Left lung (tissue), 10 donors: ENCODE data around the gene LHX2. TPM values are rescaled to one million over a fixed set of nuclear protein-coding genes. Genes with fewer than 3 reads are reported as not detected.

Experiments used
- ATAC-seq: fragments of 200-7000 bp; cut with Tn5 transposase; one replicate; pipeline ENCODE4 v1.9.1; 2020; ENCODE audit warnings: moderate library complexity
- DNase-seq, 4 donors: peaks; one replicate each; pipeline ENCODE4 v3.0.0-alpha.2; 2013 to 2020
- H3K27ac ChIP-seq, 2 donors: fragments of 200-600 bp; sonication (generic) in 1 of 2; one replicate each; pipeline versions ENCODE4 v1.5.0 to v1.8.0; 2020 to 2021
- H3K27me3 ChIP-seq, 2 donors: fragments of 200-600 bp; sonication (generic) in 1 of 2; one replicate each; pipeline versions ENCODE4 v1.5.0 to v1.8.0; 2020 to 2021
- H3K36me3 ChIP-seq, 2 donors: fragments of 200-600 bp; sonication (generic) in 1 of 2; one replicate each; pipeline versions ENCODE4 v1.5.0 to v1.8.0; 2020 to 2021
- H3K4me1 ChIP-seq, 2 donors: fragments of 200-600 bp; one replicate each; pipeline ENCODE4 v1.8.0; 2021
- H3K4me3 ChIP-seq, 2 donors: fragments of 200-600 bp; sonication (generic) in 1 of 2; one replicate each; pipeline versions ENCODE4 v1.5.0 to v1.8.0; 2020 to 2021; ENCODE audit warnings: mild to moderate bottlenecking in 1 of 2
- H3K9me3 ChIP-seq, 2 donors: fragments of 200-600 bp; sonication (generic) in 1 of 2; one replicate each; pipeline versions ENCODE4 v1.5.0 to v1.8.0; 2020 to 2021
- intact Hi-C, 2 donors: fragments of 100-400 bp; cut with DNase I; formaldehyde crosslinking; loops; one replicate each; pipeline versions ENCODE4 v1.11.2 to v1.14.2; 2022
- polyA plus RNA-seq, 6 donors: library from polyadenylated mRNA; unstranded; fragments of 120-200 nt; gene quantifications; one replicate each; pipeline ENCODE4 v1.2.1, GENCODE V29; 2013; ENCODE audit not compliant: insufficient read length in 6 of 6
- total RNA-seq, 2 donors: library from RNA; stranded (reverse); fragmentation: NEBNext Ultra II Directional; extraction: Animal tissue kit (Norgen Biotek cat#: 25700); gene quantifications; one replicate each; pipeline ENCODE4 v1.2.1, GENCODE V29; 2021
- TF ChIP-seq, protein P1 (sequence below), 2 donors: fragments of 200-600 bp; sonication (generic) in 1 of 2; IDR thresholded peaks; one replicate each; pipeline versions ENCODE4 v1.5.0 to v1.8.0; 2021; ENCODE audit warnings: antibody characterized with exemption in 2 of 2
- donor health status: DM: no; HTN: yes; CAD: no.
- donor health status: DM: no; HTN: no; CAD: no.

Gene LHX2
- total and polyA plus RNA-seq, 8 donors = 0.12 to 0.26 (median 0.21) TPM; not detected in 4

GRCh38 chr9:124037790-124038189, 26.2 kb downstream of the LHX2 start:
- H3K36me3 ChIP-seq = no peaks in the 10 kb centered on the region

DNA sequence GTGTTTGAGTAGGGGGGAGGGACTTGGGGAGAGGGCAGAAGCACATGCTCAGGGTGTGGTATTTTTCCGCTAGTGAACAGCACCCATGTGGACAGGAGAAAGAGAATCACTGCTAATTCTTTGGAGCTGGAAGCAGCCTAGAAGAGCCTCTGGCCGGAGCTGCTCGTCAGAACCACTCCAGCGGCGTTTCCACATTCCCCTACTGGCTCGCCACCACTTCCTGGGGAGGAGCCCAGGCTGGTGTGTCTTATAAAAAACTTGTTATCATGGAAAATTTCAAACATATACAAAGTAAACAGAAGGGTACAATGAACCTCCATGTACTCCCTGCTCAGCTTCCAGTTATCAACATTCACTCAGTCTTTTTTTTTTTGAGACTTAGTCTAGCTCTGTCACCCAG, 26.7 kb downstream of the LHX2 start:
- peaks cover 3 to 13% of the 10 kb centered on the region in 2 donors for H3K4me1 ChIP-seq
- H3K36me3 ChIP-seq = no peaks in the 10 kb centered on the region
- no peak for DNase-seq
- H3K27ac ChIP-seq = no peak overlapping the region
- no peak overlapping the region for H3K4me3 ChIP-seq
- peaks cover 16 to 100% of the 10 kb centered on the region in 2 donors for H3K27me3 ChIP-seq
- no peaks in the 10 kb centered on the region for H3K9me3 ChIP-seq
- TF ChIP-seq, protein P1, sequence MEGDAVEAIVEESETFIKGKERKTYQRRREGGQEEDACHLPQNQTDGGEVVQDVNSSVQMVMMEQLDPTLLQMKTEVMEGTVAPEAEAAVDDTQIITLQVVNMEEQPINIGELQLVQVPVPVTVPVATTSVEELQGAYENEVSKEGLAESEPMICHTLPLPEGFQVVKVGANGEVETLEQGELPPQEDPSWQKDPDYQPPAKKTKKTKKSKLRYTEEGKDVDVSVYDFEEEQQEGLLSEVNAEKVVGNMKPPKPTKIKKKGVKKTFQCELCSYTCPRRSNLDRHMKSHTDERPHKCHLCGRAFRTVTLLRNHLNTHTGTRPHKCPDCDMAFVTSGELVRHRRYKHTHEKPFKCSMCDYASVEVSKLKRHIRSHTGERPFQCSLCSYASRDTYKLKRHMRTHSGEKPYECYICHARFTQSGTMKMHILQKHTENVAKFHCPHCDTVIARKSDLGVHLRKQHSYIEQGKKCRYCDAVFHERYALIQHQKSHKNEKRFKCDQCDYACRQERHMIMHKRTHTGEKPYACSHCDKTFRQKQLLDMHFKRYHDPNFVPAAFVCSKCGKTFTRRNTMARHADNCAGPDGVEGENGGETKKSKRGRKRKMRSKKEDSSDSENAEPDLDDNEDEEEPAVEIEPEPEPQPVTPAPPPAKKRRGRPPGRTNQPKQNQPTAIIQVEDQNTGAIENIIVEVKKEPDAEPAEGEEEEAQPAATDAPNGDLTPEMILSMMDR (IDR thresholded peaks at IDR 0.05) = no peak
- intact Hi-C loops = no loop called here
- ATAC-seq = peak; percentile 9

More at GRCh38 chr9:124037790-124038189, 26.2 kb downstream of the LHX2 start:
- Histone ChIP-seq H3K4me1 (peaks cover 3 to 13% of the 10 kb centered on the region in 2 donors), H3K27ac (no peak overlapping the region), H3K9me3 (no peaks in the 10 kb centered on the region), H3K4me3 (no peak overlapping the region), H3K27me3 (peaks cover 18 to 100% of the 10 kb centered on the region in 2 donors)
- no peak for ATAC-seq
- intact Hi-C loops = no loop called here
- no peak for DNase-seq
- TF ChIP-seq, protein P1 (IDR thresholded peaks at IDR 0.05) = no peak

DNA sequence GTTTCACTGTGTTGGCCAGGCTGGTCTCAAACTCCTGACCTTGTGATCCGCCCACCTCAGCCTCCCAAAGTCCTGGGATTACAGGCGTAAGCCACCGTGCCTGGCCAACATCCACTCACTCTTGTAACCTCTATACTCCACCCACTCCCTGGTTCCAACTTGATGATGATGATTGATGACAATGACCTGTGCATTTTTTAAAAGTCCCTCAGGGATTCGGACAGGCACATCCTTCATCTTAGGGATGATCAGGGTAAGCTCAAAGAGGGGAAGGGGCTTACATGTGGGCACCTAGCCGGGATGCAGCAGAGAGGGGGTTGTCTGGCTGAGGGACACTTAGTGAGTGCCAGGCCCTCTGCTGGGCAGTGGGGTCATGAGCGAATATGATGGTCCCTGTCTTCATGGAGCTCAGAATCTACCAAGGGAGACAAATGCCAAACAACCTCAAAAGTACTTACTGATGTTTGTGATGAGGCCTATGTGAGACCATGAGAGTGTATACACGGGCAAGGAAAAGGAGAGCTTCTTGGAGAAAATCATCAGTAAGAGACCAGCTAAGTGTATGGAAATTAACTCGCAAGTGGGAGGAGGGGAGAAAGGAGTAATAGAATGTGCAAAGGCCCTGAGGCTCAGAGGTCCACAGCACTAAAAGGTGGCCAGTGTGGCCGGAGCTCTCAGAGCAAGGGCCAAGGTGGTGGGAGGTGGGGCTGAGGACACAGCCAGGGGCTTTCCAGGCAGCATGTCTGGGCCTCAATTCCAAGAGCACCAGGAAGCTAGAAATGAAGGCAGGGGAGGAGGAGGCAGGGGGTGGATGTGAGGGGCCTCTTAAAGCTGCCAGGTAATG, 27.4 kb downstream of the LHX2 start:
- Histone ChIP-seq H3K27me3 (peaks cover 19 to 100% of the 10 kb centered on the region in 2 donors), H3K36me3 (no peaks in the 10 kb centered on the region), H3K4me1 (peaks cover 3 to 13% of the 10 kb centered on the region in 2 donors), H3K27ac (no peak overlapping the region), H3K9me3 (no peaks in the 10 kb centered on the region), H3K4me3 (no peak overlapping the region)
- TF ChIP-seq, protein P1 (IDR thresholded peaks at IDR 0.05) = no peak
- no peak for ATAC-seq
- intact Hi-C loops = no loop called here
- no peak for DNase-seq

GRCh38 chr9:124040186-124040931, 28.8 kb downstream of the LHX2 start:
- no peak overlapping the region for H3K27ac ChIP-seq
- intact Hi-C loops = loop anchor here in 1 of 2 donors (10.0 kb wide), 1 partner anchor 496 kb away; no protein-coding TSS in a partner anchor
- no peaks in the 10 kb centered on the region for H3K36me3 ChIP-seq
- peaks cover 8 to 18% of the 10 kb centered on the region in 2 donors for H3K4me1 ChIP-seq
- DNase-seq = no peak
- H3K4me3 ChIP-seq = peak overlapping the region; percentile 4 to 18
- TF ChIP-seq, protein P1 (IDR thresholded peaks at IDR 0.05) = no peak
- H3K27me3 ChIP-seq = peaks cover 32 to 100% of the 10 kb centered on the region in 2 donors
- ATAC-seq = peak; percentile 54
- H3K9me3 ChIP-seq = no peaks in the 10 kb centered on the region
